Trophoblast cell (in vitro differentiated cells and primary cell): ENCODE results near the gene XPO6.
"Not testable (repeated sequence)": the region's sequence is repeated elsewhere in the genome, so short reads cannot be mapped to it uniquely, and the experiment has no call there.

ENCODE experiments used
- DNase-seq, 2 donors: peaks; one replicate each; pipeline ENCODE4 v3.0.0-alpha.2; 2016
- H2AFZ ChIP-seq: 2 replicates; pipeline ENCODE4 v1.6.1; 2013; ENCODE audit warnings: low read length, moderate library complexity, mild to moderate bottlenecking; ENCODE audit not compliant: insufficient read depth, poor library complexity
- H2AK5ac ChIP-seq: 2 replicates; pipeline ENCODE4 v1.6.1; 2013; ENCODE audit warnings: mild to moderate bottlenecking, low read length
- H2BK120ac ChIP-seq: 2 replicates; pipeline ENCODE4 v1.6.1; 2013; ENCODE audit warnings: low read length, mild to moderate bottlenecking, moderate library complexity; ENCODE audit not compliant: insufficient read depth, poor library complexity
- H2BK12ac ChIP-seq: 2 replicates; pipeline ENCODE4 v1.6.1; 2013; ENCODE audit warnings: mild to moderate bottlenecking, low read length, moderate library complexity
- H2BK5ac ChIP-seq: 2 replicates; pipeline ENCODE4 v1.6.1; 2013; ENCODE audit warnings: low read length, low read depth, moderate library complexity, mild to moderate bottlenecking; ENCODE audit not compliant: poor library complexity
- H3K14ac ChIP-seq: 2 replicates; pipeline ENCODE4 v1.6.1; 2013; ENCODE audit warnings: mild to moderate bottlenecking, low read length
- H3K18ac ChIP-seq: 2 replicates; pipeline ENCODE4 v1.6.1; 2013; ENCODE audit warnings: mild to moderate bottlenecking, low read length
- H3K23ac ChIP-seq: 2 replicates; pipeline ENCODE4 v1.6.1; 2013; ENCODE audit warnings: low read length
- H3K27ac ChIP-seq: 2 replicates; pipeline ENCODE4 v1.5.1; 2013; ENCODE audit warnings: low read depth, mild to moderate bottlenecking, inconsistent platforms, low read length, moderate library complexity
- H3K27me3 ChIP-seq: 2 replicates; pipeline ENCODE4 v1.6.1; 2013; ENCODE audit warnings: inconsistent platforms, mild to moderate bottlenecking, low read length, moderate library complexity; ENCODE audit not compliant: insufficient read depth
- H3K36me3 ChIP-seq, 2 experiments: 1 replicate in 1 of 2; 2 replicates in 1 of 2; pipeline ENCODE4 v1.6.1; 2013; ENCODE audit warnings: low read length in 2 of 2, mild to moderate bottlenecking in 2 of 2, moderate library complexity in 1 of 2; ENCODE audit not compliant: insufficient read depth in 2 of 2, control insufficient read depth in 1 of 2
- H3K4ac ChIP-seq: 2 replicates; pipeline ENCODE4 v1.6.1; 2013; ENCODE audit warnings: low read depth, mild to moderate bottlenecking, low read length, moderate library complexity
- H3K4me1 ChIP-seq, 2 experiments: 1 replicate in 1 of 2; 2 replicates in 1 of 2; pipeline ENCODE4 v1.6.1; 2013; ENCODE audit warnings: low read length in 2 of 2, mild to moderate bottlenecking in 2 of 2, moderate library complexity in 1 of 2; ENCODE audit not compliant: insufficient read depth in 2 of 2, control insufficient read depth in 1 of 2
- H3K4me2 ChIP-seq: 2 replicates; pipeline ENCODE4 v1.6.1; 2013; ENCODE audit warnings: inconsistent platforms, mild to moderate bottlenecking, low read length, moderate library complexity
- H3K4me3 ChIP-seq: 2 replicates; pipeline ENCODE4 v1.5.1; 2013; ENCODE audit warnings: mild to moderate bottlenecking, low read depth, low read length, inconsistent platforms
- H3K79me1 ChIP-seq: one replicate; pipeline ENCODE4 v1.6.1; 2013; ENCODE audit warnings: low read length
- H3K79me2 ChIP-seq: 2 replicates; pipeline ENCODE4 v1.6.1; 2013; ENCODE audit warnings: low read length, mild to moderate bottlenecking; ENCODE audit not compliant: control insufficient read depth, insufficient read depth, poor library complexity
- H3K9ac ChIP-seq: 2 replicates; pipeline ENCODE4 v1.6.1; 2013; ENCODE audit warnings: mild to moderate bottlenecking, low read length
- H3K9me3 ChIP-seq: 2 replicates; pipeline ENCODE4 v1.6.1; 2013; ENCODE audit warnings: low read depth, mild to moderate bottlenecking, control low read depth, inconsistent platforms, low read length; ENCODE audit not compliant: insufficient read depth
- H4K12ac ChIP-seq: 2 replicates; pipeline ENCODE4 v1.6.1; 2013; ENCODE audit warnings: low read depth, mild to moderate bottlenecking, low read length, moderate library complexity
- H4K8ac ChIP-seq: 2 replicates; pipeline ENCODE4 v1.6.1; 2013; ENCODE audit warnings: low read depth, mild to moderate bottlenecking, low read length, moderate library complexity
- H4K91ac ChIP-seq: one replicate; pipeline ENCODE4 v1.6.1; 2013; ENCODE audit warnings: low read depth, mild to moderate bottlenecking, low read length, moderate library complexity
- WGBS: extraction: QIAGEN DNeasy Blood & Tissue Kit; methylation state at CpG from one replicate; pipeline ENCODE4 v1.1.7; 2013; ENCODE audit warnings: missing lambda C conversion rate; ENCODE audit not compliant: insufficient read length, insufficient coverage; ENCODE audit errors: extremely low coverage; 5-methylcytosine and 5-hydroxymethylcytosine counted together

Gene XPO6

GRCh38 chr16:28250999-28251398, 39.2 kb upstream of the XPO6 start:
- H3K79me1 ChIP-seq: no peaks in the 10 kb centered on the region
- no peak overlapping the region for H3K27ac ChIP-seq
- no peak overlapping the region for H3K23ac ChIP-seq
- no peak overlapping the region for H3K14ac ChIP-seq
- no peak overlapping the region for H2BK5ac ChIP-seq
- no peak overlapping the region for H4K91ac ChIP-seq
- no peak overlapping the region for H2AK5ac ChIP-seq
- H3K27me3 ChIP-seq: no peaks in the 10 kb centered on the region
- H3K9ac ChIP-seq: no peak overlapping the region
- no peak for DNase-seq
- no peaks in the 10 kb centered on the region for H3K9me3 ChIP-seq
- no peaks in the 10 kb centered on the region for H3K4me1 ChIP-seq
- no CpG with 5 or more reads among the region's 3 CpGs for WGBS
- no peak overlapping the region for H4K8ac ChIP-seq
- H3K4me2 ChIP-seq: no peak overlapping the region
- H4K12ac ChIP-seq: no peak overlapping the region
- no peaks in the 10 kb centered on the region for H3K36me3 ChIP-seq
- no peak overlapping the region for H3K4me3 ChIP-seq
- no peak overlapping the region for H2BK120ac ChIP-seq
- H3K18ac ChIP-seq: no peak overlapping the region
- H2BK12ac ChIP-seq: no peak overlapping the region
- H3K79me2 ChIP-seq: no peaks in the 10 kb centered on the region
- no peak overlapping the region for H2AFZ ChIP-seq
- no peak overlapping the region for H3K4ac ChIP-seq

- H3K9ac ChIP-seq, H4K91ac ChIP-seq, H3K4ac ChIP-seq, H3K14ac ChIP-seq, H4K8ac ChIP-seq, H3K9me3 ChIP-seq, H3K4me3 ChIP-seq, H3K23ac ChIP-seq, H2BK12ac ChIP-seq, H3K79me1 ChIP-seq, H2AFZ ChIP-seq, H3K27me3 ChIP-seq, H3K36me3 ChIP-seq, H2BK5ac ChIP-seq, H3K4me2 ChIP-seq, H3K27ac ChIP-seq, H4K12ac ChIP-seq, H3K79me2 ChIP-seq, H3K4me1 ChIP-seq, H3K18ac ChIP-seq, DNase-seq, H2BK120ac ChIP-seq, H2AK5ac ChIP-seq: not testable (repeated sequence)
- WGBS: no CpG with 5 or more reads among the region's 2 CpGs
Observed at GRCh38 chr16:28249483-28249882, 37.7 kb upstream of the XPO6 start.

- Histone ChIP-seq H3K18ac (no peak overlapping the region), H4K8ac (no peak overlapping the region), H3K23ac (no peak overlapping the region), H3K14ac (no peak overlapping the region), H4K91ac (no peak overlapping the region), H2AFZ (no peak overlapping the region), H3K27me3 (no peaks in the 10 kb centered on the region), H2BK120ac (no peak overlapping the region), H3K4ac (no peak overlapping the region), H3K4me3 (peak overlapping the region; percentile 25), H3K79me2 (no peaks in the 10 kb centered on the region), H2AK5ac (no peak overlapping the region), H3K36me3 (no peaks in the 10 kb centered on the region), H3K4me1 (no peaks in the 10 kb centered on the region), H3K4me2 (no peak overlapping the region), H3K9me3 (peaks cover 3% of the 10 kb centered on the region), H2BK5ac (no peak overlapping the region), H3K9ac (no peak overlapping the region), H4K12ac (no peak overlapping the region), H3K27ac (no peak overlapping the region), H2BK12ac (no peak overlapping the region), H3K79me1 (no peaks in the 10 kb centered on the region)
- no peak for DNase-seq
- no CpG with 5 or more reads among the region's 6 CpGs for WGBS
Observed at GRCh38 chr16:28241924-28242323, 30.2 kb upstream of the XPO6 start.

DNA sequence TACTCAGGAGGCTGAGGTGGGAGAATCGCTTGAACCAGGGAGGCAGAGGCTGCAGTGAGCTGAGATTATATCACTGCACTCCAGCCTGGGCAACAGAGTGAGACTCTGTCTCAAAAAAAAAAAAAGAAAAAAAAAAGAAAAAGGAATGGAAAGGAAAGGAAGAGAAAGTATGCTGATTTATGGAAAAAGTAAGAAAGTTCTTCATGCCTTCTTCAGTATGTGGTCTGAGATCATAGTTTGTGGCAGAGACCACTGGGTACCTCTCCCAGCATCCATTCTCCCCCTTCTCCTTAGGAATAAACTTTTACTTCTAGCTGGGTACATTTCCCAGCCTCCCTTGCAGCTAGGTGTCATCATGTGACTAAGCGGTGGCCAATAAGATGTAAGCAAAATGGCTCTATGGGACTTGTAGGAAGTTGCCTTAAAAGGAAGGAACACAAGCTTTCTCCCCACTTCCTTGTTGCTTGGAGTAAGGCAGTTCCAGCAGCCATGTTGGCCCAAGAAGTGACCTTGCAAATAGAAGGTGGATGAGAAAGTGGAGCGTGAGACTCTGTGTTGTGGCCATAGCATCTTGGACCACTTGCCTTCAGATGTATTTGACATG, 26.1 kb upstream of the XPO6 start:
- no peak overlapping the region for H3K18ac ChIP-seq
- H2AK5ac ChIP-seq: no peak overlapping the region
- H3K4me2 ChIP-seq: no peak overlapping the region
- no peaks in the 10 kb centered on the region for H3K79me1 ChIP-seq
- no peaks in the 10 kb centered on the region for H3K4me1 ChIP-seq
- no CpG with 5 or more reads among the region's 3 CpGs for WGBS
- no peak overlapping the region for H4K8ac ChIP-seq
- no peaks in the 10 kb centered on the region for H3K27me3 ChIP-seq
- H3K4me3 ChIP-seq: no peak overlapping the region
- H2AFZ ChIP-seq: no peak overlapping the region
- H4K91ac ChIP-seq: no peak overlapping the region
- no peaks in the 10 kb centered on the region for H3K79me2 ChIP-seq
- H3K14ac ChIP-seq: no peak overlapping the region
- H2BK12ac ChIP-seq: no peak overlapping the region
- H3K23ac ChIP-seq: no peak overlapping the region
- H2BK120ac ChIP-seq: no peak overlapping the region
- H3K9ac ChIP-seq: no peak overlapping the region
- H3K36me3 ChIP-seq: no peaks in the 10 kb centered on the region
- H3K27ac ChIP-seq: no peak overlapping the region
- peaks cover 3% of the 10 kb centered on the region for H3K9me3 ChIP-seq
- no peak overlapping the region for H3K4ac ChIP-seq
- no peak overlapping the region for H4K12ac ChIP-seq
- no peak overlapping the region for H2BK5ac ChIP-seq
- no peak for DNase-seq
